Lower leg skin (tissue), 4 donors: Measurements from ENCODE around the gene ZNF830. TPM values are rescaled to one million over a fixed set of nuclear protein-coding genes. Genes with fewer than 3 reads are reported as not detected.
"Not testable (repeated sequence)": the region's sequence is repeated elsewhere in the genome, so short reads cannot be mapped to it uniquely, and the experiment has no call there.

ENCODE experiments used
- DNase-seq, 2 donors: peaks; one replicate each; pipeline ENCODE4 v3.0.0-alpha.2; 2019; ENCODE audit warnings: low spot score in 2 of 2
- H3K4me3 ChIP-seq: fragments of 200-600 bp; sonication (generic); 2 replicates; pipeline ENCODE4 v1.5.1; 2017; ENCODE audit warnings: mild to moderate bottlenecking, low read depth; ENCODE audit not compliant: poor library complexity, severe bottlenecking
- POLR2A ChIP-seq, 2 donors: fragments of 450-650 bp; IDR thresholded peaks; one replicate each; pipeline ENCODE4 v1.6.1; 2016 to 2017; ENCODE audit warnings: antibody characterized with exemption in 2 of 2, mild to moderate bottlenecking in 1 of 2, moderate library complexity in 1 of 2
- WGBS, 2 donors: methylation state at CpG; one replicate each; pipeline ENCODE4 v1.1.5; 2018; 5-methylcytosine and 5-hydroxymethylcytosine counted together
- intact Hi-C: fragments of 100-400 bp; cut with DNase I; formaldehyde crosslinking; loops from one replicate; pipeline ENCODE4 v1.15.0; 2023; ENCODE audit warnings: low total_unique reads
- total RNA-seq, 4 donors: library from RNA; depleted of rRNA; stranded (reverse); fragments of >200 nt; gene quantifications; one replicate each; pipeline ENCODE4 v1.1.0, GENCODE V29; 2016
- TF ChIP-seq, protein P1 (sequence below), 3 donors: fragments of 450-650 bp; IDR thresholded peaks; one replicate each; pipeline ENCODE4 v1.5.1; 2016; ENCODE audit warnings: antibody characterized with exemption in 3 of 3, mild to moderate bottlenecking in 3 of 3, moderate library complexity in 2 of 3

Gene ZNF830
- total RNA-seq, 4 donors from 2014 or later = 11.7 to 15.6 (median 13.3) TPM

GRCh38 chr17:34926661-34927060 is 34.7 kb upstream of the ZNF830 start:
- DNase-seq = no peak
- intact Hi-C loops = no loop called here
- TF ChIP-seq, protein P1, sequence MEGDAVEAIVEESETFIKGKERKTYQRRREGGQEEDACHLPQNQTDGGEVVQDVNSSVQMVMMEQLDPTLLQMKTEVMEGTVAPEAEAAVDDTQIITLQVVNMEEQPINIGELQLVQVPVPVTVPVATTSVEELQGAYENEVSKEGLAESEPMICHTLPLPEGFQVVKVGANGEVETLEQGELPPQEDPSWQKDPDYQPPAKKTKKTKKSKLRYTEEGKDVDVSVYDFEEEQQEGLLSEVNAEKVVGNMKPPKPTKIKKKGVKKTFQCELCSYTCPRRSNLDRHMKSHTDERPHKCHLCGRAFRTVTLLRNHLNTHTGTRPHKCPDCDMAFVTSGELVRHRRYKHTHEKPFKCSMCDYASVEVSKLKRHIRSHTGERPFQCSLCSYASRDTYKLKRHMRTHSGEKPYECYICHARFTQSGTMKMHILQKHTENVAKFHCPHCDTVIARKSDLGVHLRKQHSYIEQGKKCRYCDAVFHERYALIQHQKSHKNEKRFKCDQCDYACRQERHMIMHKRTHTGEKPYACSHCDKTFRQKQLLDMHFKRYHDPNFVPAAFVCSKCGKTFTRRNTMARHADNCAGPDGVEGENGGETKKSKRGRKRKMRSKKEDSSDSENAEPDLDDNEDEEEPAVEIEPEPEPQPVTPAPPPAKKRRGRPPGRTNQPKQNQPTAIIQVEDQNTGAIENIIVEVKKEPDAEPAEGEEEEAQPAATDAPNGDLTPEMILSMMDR (IDR thresholded peaks at IDR 0.05) = no peak
- TF ChIP-seq POLR2A (IDR thresholded peaks at IDR 0.05) = no peak
- H3K4me3 ChIP-seq = no peak overlapping the region
- WGBS, 2 donors = 93 to 95% methylated on average over 3 of the region's 3 CpGs

GRCh38 chr17:34930283-34930682 is 31.1 kb upstream of the ZNF830 start:
- TF ChIP-seq, protein P1 (IDR thresholded peaks at IDR 0.05) = no peak
- TF ChIP-seq POLR2A (IDR thresholded peaks at IDR 0.05) = no peak
- DNase-seq = no peak
- intact Hi-C loops = no loop called here
- no peak overlapping the region for H3K4me3 ChIP-seq

DNA sequence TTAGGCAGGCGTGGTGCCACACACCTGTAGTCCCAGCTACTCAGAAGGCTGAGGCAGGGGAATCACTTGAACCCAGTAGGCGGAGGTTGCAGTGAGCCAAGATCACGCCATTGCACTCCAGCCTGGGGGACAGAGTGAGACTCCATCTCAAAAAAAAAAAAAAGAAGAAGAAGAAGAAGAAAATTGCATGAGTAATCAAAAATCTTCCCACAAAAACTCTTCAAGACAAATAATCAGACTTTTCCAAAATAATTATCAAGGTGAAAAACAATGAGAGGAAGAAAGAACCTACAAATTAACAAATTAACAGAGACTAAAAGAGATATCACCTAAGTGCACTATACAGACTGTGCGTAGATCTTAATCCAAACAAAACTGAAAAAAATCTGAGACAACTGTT is 10.6 kb upstream of the ZNF830 start:
- DNase-seq, intact Hi-C loops, H3K4me3 ChIP-seq: not testable (repeated sequence)
- WGBS, 2 donors = 95 to 98% methylated on average over 4 of the region's 4 CpGs

- intact Hi-C loops = no loop called here
- TF ChIP-seq, protein P1 (IDR thresholded peaks at IDR 0.05) = no peak
- no peak for TF ChIP-seq POLR2A (IDR thresholded peaks at IDR 0.05)
- no peak for DNase-seq
- 80 to 89% methylated on average over 1 of the region's 1 CpG for WGBS, 2 donors
- no peak overlapping the region for H3K4me3 ChIP-seq
These were observed 2.9 kb upstream of the ZNF830 start for GRCh38 chr17:34958438-34958837.

GRCh38 chr17:34974179-34974578 is 12.8 kb downstream of the ZNF830 start:
- no peak for DNase-seq
- intact Hi-C loops = no loop called here
- 40 to 57% methylated on average over 2 of the region's 2 CpGs for WGBS, 2 donors
- no peak for TF ChIP-seq POLR2A (IDR thresholded peaks at IDR 0.05)
- H3K4me3 ChIP-seq = no peak overlapping the region

GRCh38 chr17:34974794-34975785 is 13.8 kb downstream of the ZNF830 start:
- TF ChIP-seq POLR2A (IDR thresholded peaks at IDR 0.05) = no peak
- TF ChIP-seq, protein P1 (IDR thresholded peaks at IDR 0.05) = no peak
- intact Hi-C loops = no loop called here
- WGBS, 2 donors = 81 to 86% methylated on average over 3 of the region's 3 CpGs

More at GRCh38 chr17:34974794-34975785, 13.8 kb downstream of the ZNF830 start:
- no peak overlapping the region for H3K4me3 ChIP-seq
- no peak for DNase-seq
